GM18499 (cell line): ENCODE data around the gene ROCK1.
"Not testable (repeated sequence)": the region's sequence is repeated elsewhere in the genome, so short reads cannot be mapped to it uniquely, and the experiment has no call there.

Experiments
- ATAC-seq: cut with Tn5 transposase; IDR thresholded peaks from one replicate; pipeline ENCODE4 v1.9.1; 2021; ENCODE audit warnings: moderate number of reproducible peaks; ENCODE audit not compliant: insufficient read depth, unreplicated experiment

The ROCK1 gene

DNA sequence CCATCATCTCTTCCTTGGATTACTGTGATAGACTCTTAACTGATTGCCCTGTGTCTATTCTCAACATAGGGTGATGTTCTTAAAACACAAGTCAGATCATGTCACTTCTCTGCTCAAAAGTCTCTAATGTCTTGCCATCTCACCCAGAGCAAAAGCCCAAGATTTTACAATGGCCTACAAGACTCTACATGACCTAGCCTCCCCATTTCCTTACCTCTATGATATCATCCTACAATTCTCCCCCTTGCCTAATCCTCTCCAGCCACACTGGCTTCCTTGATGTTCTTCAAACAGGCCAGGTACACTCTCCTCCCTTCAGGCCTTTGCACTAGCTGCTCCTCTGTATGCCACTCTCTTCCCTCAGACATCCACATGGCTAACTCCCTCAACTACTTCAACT, 55.1 kb downstream of the ROCK1 start:
- no peak for ATAC-seq

DNA sequence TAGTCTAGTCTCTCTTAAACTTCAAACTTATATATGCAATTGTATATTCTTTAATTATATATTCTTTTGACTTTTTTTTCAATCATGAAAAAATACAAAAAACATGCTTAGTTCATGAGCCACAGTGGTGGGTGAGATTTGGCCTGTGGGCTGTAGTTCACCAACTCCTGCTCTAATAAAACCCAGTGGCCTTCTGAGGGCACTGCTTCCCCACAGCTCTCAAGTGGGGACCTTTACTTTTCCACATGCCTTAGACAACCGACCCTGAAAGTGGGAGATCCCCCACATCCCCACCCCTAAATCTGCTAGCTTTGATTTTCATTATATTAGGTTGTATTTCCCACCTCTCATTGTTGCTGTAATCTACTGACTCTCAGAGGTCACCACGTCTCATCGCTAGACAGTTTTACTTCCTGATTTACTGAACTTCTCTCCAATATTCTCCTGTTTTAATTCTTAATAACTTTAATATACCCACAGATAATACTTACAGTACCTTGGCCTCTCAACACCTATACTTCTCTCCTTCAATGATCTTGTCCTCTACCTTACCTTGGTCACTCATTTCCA, 57.3 kb downstream of the ROCK1 start:
- no peak for ATAC-seq

DNA sequence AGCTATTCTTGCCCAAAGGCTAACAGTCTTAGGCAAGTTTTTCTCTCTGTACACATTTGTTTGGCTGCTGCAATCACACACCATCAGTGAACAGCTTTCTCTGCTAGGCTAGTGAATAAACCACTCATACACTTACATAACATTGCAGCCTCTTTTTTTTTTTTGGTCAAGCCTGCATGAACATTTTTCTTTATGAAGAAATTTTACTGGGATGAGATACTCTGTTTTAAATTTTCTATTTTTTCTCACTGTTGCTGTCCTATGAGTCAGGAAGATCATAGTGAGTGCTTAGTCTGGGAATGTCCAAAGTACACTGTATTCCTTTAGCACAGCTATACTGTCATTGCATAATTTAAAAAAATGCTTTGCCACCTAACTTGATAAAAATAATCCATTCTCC, 58.5 kb downstream of the ROCK1 start:
- ATAC-seq = no peak

DNA sequence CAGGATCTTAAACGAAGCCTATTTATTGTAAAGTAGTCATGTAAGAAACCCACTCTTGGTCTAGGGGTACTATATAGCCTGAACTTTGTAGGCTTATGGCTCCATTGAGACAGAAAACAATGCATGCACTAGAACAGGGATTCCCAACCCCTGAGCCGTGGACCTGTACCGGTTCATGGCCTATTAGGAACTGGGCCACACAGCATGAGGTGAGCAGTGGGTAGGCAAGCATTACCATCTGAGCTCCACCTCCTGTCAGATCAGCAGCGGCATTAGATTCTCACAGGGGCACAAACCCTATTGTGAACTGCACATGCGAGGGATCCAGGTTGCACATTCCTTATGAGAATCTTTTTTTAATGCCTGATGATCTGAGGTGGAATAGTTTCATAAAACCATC, 59.2 kb downstream of the ROCK1 start:
- no peak for ATAC-seq

DNA sequence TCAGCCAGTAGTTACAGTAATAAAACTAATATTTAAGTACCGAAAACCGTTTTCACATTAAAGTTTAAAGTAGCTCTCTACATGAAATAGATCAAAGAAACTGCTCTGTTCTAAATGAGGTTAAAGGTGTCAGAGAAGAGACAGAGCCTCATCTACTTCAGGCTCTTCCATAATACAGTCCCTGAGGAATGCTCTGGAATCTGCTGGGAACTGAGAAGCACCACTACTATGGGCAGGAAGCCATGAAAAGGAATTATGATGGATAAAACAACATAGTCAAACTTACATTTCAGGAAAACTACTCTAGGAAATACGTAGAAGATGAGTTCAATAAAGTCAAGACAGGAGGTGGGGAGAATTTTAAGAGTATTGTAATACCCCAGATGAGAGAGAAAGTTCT, 60.0 kb downstream of the ROCK1 start:
- ATAC-seq = no peak

DNA sequence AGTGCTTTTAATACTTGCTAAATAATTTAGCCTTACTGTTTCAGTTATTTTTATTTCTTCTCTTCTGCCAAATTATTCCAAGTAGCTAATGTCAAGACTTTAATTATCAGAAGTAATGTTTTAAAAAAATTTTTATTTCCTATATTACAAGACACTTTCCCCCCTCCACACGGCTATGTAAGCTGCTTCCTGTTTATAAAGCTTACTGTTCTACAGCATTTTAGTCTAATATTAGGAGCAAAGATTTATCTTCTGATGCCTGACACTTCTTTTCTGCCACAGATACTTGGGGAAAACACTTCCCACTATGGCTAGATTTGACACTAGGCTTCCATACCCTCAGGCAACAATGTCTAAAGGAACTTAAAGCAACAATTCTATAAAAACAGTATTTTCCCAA, 62.3 kb downstream of the ROCK1 start:
- no peak for ATAC-seq

DNA sequence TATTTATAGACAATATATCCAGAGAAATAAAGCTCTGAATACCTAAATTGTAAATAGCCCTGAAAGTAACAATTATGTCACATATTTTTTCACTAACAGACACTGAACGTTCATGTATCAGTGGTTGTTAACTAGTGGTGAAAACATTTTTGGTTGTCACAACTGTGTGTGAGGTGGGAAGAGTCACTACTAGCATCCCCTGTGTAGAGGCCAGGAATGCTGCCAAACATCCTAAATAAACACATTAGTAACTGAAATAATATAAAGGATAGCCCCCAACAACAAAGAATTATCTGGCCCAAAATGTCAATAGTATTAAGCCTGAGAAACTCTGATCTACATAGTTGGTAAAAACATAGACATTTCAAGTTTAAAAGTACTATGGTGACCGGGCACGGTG, 64.5 kb downstream of the ROCK1 start:
- no peak for ATAC-seq

DNA sequence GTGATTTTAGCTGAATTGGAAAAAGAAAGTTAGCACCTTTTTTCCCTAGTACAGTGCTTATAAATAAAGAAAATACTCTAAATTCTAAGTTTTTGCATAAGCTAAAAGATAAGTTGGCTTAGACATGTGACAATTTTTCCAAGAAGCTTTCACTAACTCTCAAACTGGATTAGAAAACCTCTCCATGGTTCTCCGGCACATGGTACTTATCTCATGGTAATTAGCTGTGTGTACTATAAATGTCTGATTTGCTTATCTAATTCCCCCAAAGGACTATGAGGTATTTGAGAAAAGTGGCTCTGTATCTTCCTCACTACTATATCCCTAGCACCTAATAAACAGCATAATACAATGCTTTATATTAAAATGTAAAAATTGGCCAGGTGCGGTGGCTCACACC, 71.1 kb downstream of the ROCK1 start:
- no peak for ATAC-seq

DNA sequence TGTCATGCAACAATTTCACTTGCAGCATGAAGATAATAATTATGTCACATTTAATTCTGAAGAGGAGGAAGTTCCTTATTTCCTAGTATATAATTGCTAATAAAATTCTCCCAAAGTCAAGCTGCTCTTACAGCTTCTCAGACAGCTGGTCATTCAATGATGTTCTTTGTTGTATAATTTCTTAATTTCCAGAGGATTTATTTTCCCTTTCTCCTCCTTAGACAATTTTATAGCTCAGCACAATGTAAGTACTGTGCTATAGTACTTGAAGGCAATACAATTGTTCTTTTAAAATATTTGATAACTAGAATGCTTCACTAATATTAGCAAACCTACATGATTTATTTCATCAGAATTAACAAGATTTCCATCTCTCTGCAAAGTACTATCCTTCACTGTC, 73.4 kb downstream of the ROCK1 start:
- no peak for ATAC-seq

DNA sequence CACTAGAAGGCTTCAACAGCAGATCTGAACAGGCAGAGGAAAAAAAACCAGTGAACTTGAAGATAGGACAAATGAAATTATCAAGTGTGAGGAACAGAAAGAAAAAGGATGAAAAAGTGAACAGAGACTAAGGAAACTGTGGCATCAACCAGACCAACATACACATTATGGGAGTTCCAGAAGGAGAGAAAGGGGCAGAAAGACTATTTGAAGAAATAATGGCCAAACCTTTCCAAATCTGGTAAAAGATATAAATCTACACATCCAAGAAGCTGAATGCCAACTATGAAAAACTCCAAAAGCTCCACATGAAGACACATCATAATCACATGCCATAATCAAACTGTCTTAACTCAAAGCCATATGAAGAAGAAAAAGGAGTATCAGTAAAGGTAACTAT, 79.8 kb downstream of the ROCK1 start:
- ATAC-seq = no peak

DNA sequence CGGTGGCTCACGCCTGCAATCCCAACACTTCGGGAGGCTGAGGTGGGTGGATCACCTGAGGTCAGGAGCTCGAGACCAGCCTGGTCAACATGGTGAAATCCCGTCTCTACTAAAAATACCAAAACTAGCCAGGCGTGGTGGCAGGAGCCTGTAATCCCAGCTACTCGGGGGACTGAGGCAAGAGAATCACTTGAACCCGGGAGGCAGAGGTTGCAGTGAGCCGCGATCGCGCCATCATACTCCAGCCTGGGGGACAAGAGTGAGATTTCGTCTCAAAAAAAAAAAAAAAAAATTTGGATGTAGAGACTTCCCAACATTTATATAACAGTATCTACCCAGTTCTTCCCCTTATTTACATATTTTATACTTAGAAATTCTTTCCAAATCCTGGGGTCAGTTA, 93.4 kb downstream of the ROCK1 start:
- not testable (repeated sequence) for ATAC-seq

DNA sequence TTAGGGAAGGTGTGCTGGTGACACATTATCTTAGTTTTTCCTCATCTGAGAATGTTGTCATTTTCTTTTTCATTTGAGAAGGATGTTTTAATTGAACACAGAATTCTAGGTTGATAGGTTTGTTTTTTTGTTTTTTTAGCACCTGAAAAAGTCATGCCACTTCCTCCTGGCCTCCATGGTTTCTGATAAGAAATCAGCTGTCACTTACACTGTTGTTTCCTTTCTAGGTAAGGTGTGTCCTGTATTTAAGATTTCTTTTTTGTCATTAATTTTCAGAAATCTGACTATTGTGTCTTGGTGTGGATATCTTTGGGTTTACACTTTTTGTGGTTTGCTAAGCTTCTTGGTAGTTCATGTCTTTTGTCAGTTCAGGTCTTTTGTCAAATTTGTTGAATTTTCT, 99.3 kb downstream of the ROCK1 start:
- no peak for ATAC-seq

DNA sequence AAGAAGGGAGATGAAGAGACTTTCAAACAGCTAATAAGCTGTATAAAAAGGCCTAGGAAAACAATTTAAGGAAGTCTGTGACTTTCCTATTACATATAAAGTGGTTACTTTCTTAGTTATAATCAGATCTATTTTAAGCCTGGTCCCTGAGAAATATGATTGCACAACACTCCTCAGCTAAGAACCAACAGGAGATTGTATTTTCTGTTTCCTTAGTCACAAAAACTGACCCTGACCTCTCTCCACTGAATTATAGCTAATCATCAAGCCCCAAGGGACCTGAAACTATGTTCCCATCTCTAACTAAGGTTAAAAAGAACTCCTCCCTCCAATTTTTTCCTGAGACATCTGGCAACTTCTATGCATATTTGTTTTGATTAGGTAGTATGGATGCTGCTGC, 106.9 kb downstream of the ROCK1 start:
- ATAC-seq = no peak

DNA sequence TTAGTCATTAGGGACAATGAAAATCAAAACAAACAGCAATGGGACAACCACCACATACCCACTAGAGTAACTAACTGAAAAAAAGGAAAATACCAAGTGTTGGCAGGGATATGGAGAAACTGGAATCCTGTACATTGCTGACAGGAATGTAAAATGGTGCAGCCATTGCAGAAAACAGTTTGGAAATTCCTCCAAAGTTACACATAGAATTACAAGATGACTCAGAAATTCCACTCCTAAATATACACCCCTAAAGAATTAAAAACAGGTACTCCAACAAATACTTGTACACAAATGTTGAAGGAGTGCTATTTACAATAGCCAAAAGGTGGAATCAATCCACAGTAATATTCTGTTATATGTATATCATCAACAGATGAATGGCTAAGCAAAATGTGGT, 110.9 kb downstream of the ROCK1 start:
- no peak for ATAC-seq

DNA sequence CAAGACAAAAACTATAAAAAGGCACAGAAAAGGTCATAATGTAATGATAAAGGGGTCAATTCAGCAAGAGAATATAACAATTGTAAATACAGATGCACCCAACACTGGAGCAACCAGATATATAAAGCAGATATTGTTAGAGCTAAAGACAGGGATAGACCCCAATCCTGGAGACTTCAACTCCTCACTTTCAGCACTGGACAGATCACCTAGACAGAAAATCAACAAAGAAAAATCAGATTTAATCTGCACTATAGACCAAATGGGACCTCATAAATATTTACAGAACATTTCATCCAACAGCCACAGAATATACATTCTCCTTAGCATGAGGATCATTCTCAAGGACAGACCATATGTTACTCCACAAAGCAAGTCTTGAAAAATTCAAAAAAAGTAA, 114.2 kb downstream of the ROCK1 start:
- ATAC-seq = no peak

DNA sequence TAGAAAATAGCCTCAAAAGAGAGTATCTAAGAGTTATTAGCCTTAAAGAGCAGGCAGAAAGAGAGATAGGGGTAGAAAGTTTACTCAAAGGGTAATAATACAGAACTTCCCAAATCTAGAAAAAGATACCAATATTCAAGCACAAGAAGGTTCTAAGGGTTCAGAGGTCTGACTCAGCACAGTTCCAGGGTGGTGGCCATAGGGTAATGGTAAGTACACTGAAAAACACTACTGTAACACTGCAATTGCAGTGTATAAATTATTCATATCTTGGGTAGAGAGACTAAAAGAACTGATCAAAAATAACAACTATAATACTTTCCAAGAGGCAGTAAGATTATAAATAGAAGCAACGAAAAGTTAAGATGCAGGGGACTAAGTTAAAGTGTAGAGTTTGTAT, 115.2 kb downstream of the ROCK1 start:
- no peak for ATAC-seq

DNA sequence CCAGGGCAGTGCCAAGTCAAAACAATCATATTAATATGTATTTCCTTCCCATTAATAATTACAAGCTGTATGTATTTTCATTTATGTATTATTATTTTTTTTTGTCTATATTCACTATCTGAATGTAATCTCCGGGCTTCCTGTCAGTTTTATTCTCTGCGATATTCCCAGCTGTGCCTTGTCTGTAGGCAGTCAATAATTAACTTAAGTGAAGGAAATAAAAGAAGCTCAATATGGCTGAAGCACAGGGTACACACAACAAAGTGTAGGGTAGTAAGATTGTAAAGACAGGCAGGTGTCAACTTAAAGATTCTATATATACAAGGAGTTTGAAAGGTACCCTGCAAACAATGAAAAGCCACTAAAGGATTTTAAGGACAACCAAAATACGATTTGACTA, 122.9 kb downstream of the ROCK1 start:
- ATAC-seq = no peak

DNA sequence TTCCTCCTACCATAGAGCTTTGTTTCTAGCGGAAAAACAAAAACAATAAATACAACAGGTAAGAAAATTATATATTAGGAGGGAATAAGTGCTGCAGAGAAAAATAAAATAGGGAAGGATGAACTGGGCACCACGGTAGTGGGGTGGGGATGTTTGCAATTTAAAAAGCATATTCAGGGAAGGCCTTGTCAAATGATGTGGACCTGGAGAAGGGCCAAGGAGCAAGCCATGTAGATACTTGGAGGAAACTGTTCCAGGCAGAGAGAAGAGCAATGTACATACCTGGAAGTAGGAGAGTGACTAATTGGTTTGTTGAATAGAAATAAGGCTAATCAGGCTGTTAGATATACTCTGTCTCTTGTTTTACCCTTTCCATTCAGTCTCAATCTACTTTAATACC, 136.5 kb downstream of the ROCK1 start:
- ATAC-seq = no peak

DNA sequence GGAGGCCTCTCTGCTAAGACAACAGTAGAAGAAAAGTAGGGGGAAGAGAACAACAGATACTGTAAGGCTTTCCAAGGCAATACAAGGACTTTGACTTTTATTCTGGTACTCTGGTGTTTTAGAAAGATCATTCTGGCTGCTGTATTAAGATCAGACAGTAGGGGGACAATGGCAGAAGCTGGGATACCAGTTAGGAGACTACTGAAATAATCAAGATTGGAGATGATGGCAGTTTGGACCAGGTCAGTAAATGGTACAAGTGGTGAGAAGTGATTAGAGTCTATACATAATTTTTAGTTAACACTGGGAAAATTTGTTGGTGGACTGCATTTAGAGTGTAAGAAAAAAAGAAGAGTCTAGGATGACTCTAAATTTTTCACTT, 139.7 kb downstream of the ROCK1 start:
- ATAC-seq = no peak

DNA sequence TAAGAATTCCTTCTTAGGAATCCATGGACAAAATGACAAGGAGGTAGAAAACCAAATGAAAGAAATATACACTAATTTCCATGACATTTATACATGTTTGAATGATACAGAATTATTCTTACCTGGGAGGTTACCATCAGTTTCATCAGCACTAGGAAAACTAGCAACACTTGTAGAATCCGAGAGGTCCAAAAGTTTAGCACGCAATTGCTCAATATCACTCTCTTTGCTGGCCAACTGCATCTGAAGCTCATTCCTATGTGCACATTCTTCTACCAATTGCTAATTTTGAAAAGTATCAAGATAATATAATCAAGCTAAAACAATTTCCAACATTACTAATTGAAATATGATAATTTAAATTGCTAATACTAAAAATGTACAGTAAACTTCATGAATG, 144.8 kb downstream of the ROCK1 start:
- no peak for ATAC-seq

DNA sequence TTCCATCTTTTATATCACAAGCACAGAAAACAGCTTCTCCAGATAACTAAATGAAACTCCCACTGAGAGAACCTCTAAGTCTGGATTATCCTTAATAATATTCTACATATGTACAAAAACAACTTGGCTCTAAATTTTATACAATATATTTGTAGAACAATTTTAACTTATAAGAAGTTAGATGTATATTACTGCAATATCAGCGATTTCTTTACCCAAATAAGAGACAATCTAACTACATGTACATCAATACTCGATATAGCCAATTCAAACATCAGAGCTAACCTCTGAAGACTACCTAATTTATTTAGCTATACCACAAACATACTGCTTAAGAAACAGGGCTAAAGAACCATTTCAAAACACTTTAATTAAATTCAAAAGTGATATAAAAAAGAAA, 148.6 kb downstream of the ROCK1 start:
- no peak for ATAC-seq

DNA sequence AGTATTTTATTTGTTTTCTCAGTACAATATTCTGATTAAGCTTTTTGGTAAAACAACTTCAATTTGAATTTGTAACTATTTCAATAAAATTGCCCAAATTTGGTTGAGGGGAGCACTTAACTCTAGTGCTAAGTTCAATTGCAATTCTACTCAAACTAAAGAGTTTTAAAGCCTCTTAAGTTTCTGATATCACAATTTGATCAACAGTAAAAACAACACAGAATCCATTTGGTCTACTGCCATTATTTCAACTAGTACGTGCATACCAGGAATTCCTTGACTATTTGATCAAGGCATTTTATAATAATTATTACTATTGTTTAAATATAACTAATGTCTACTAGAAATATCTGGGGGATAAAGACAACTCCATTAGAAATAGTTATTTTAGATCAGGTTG, 150.9 kb downstream of the ROCK1 start:
- no peak for ATAC-seq

DNA sequence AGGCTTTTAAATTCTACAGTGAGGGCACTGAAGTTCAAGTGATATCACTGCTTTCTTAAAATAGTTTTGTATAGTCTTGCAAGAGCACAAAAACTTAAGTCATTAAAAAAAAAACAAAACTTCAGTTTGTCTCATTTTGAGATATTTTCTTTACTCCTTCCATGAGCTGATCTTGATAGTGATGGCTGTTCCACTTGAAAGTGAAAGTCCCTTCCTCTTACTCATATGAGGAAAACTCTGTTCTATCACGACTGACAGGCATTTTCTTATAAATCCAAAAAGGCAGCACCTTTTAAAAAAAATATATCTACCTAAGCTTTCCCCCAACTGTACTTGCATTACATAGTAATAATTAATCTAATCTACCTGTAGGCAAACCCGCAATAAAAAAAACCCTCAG, 160.8 kb downstream of the ROCK1 start:
- ATAC-seq = not testable (repeated sequence)
